Raji (cell line): Measurements from ENCODE around the gene GAP43.

Experiments
- POLR2A ChIP-seq: IDR thresholded peaks from 2 replicates; pipeline ENCODE4 v1.6.1; 2011; ENCODE audit warnings: low read depth, low read length, control low read depth; ENCODE audit not compliant: insufficient read depth

The GAP43 gene

GRCh38 chr3:115624029-115624741 is 875 bp downstream of the GAP43 start:
- no peak for TF ChIP-seq POLR2A

- TF ChIP-seq POLR2A, result no peak
These were observed 1.6 kb downstream of the GAP43 start for GRCh38 chr3:115624901-115625300.

- no peak for TF ChIP-seq POLR2A
These were observed 2.7 kb downstream of the GAP43 start for GRCh38 chr3:115626006-115626409.

GRCh38 chr3:115626721-115627120 is 3.4 kb downstream of the GAP43 start:
- TF ChIP-seq POLR2A, result no peak

GRCh38 chr3:115627180-115628074 is 4.1 kb downstream of the GAP43 start:
- TF ChIP-seq POLR2A, result no peak

GRCh38 chr3:115628075-115628412 is 4.7 kb downstream of the GAP43 start:
- TF ChIP-seq POLR2A, result no peak

- TF ChIP-seq POLR2A, result no peak
These were observed 7.5 kb downstream of the GAP43 start for GRCh38 chr3:115630850-115631249.

- no peak for TF ChIP-seq POLR2A
These were observed 8.7 kb downstream of the GAP43 start for GRCh38 chr3:115632026-115632425.

- TF ChIP-seq POLR2A, result no peak
These were observed 10.2 kb downstream of the GAP43 start for GRCh38 chr3:115633467-115633866.

GRCh38 chr3:115634052-115634451 is 10.7 kb downstream of the GAP43 start:
- TF ChIP-seq POLR2A, result no peak

GRCh38 chr3:115635406-115635805 is 12.1 kb downstream of the GAP43 start:
- TF ChIP-seq POLR2A, result no peak

- TF ChIP-seq POLR2A, result no peak
These were observed 14.9 kb downstream of the GAP43 start for GRCh38 chr3:115638241-115638640.

GRCh38 chr3:115638991-115639390 is 15.7 kb downstream of the GAP43 start:
- TF ChIP-seq POLR2A, result no peak

GRCh38 chr3:115644391-115644790 is 21.1 kb downstream of the GAP43 start:
- no peak for TF ChIP-seq POLR2A

- no peak for TF ChIP-seq POLR2A
These were observed 22.8 kb downstream of the GAP43 start for GRCh38 chr3:115646027-115646690.

GRCh38 chr3:115648559-115648958 is 25.2 kb downstream of the GAP43 start:
- TF ChIP-seq POLR2A, result no peak
